Keratinocyte (primary cell): ENCODE measurements around the gene ARL3. TPM values are rescaled to one million over a fixed set of nuclear protein-coding genes. Genes with fewer than 3 reads are reported as not detected.

Source experiments
- DNase-seq: peaks from one replicate; pipeline ENCODE4 v3.0.0-alpha.2; 2011; ENCODE audit warnings: low read depth, missing footprints, low spot score
- FAIRE-seq: peaks from 2 replicates; lab custom pipeline; 2011; peaks lifted over from hg19 to GRCh38; lab: Jason Lieb, UNC
- H2AFZ ChIP-seq: 2 replicates; pipeline ENCODE4 v1.6.0; 2012; ENCODE audit warnings: low read length, control low read depth, inconsistent platforms; ENCODE audit not compliant: control insufficient read depth
- H3K27ac ChIP-seq: 2 replicates; pipeline ENCODE4 v1.5.1; 2011; ENCODE audit warnings: low read length; ENCODE audit not compliant: control insufficient read depth, insufficient read depth
- H3K27me3 ChIP-seq: 3 replicates; pipeline ENCODE4 v1.6.0; 2011; ENCODE audit warnings: low read length; ENCODE audit not compliant: control insufficient read depth, insufficient read depth; ENCODE audit errors: extremely low read depth
- H3K36me3 ChIP-seq, 2 experiments: 2 replicates in 1 of 2; 3 replicates in 1 of 2; pipeline ENCODE4 v1.5.1; 2011; ENCODE audit warnings: low read length in 2 of 2, mild to moderate bottlenecking in 1 of 2; ENCODE audit not compliant: control insufficient read depth in 2 of 2, insufficient read depth in 2 of 2; ENCODE audit errors: extremely low read depth in 1 of 2
- H3K4me1 ChIP-seq: 3 replicates; pipeline ENCODE4 v1.5.1; 2011; ENCODE audit warnings: low read length; ENCODE audit not compliant: control insufficient read depth, insufficient read depth; ENCODE audit errors: extremely low read depth
- H3K4me2 ChIP-seq: 3 replicates; pipeline ENCODE4 v1.6.0; 2011; ENCODE audit warnings: low read depth, low read length; ENCODE audit not compliant: control insufficient read depth, insufficient read depth; ENCODE audit errors: extremely low read depth
- H3K4me3 ChIP-seq, 3 experiments: fragments of 200-600 bp in 1 of 3; sonication (generic) in 1 of 3; 2 replicates in 2 of 3; 3 replicates in 1 of 3; pipeline ENCODE4 v1.5.1; 2011 to 2016; ENCODE audit warnings: low read length in 3 of 3, mild to moderate bottlenecking in 3 of 3, control low read depth in 2 of 3, inconsistent platforms in 1 of 3, low read depth in 1 of 3, mixed read lengths in 1 of 3, mixed run types in 1 of 3, moderate library complexity in 1 of 3; ENCODE audit not compliant: control insufficient read depth in 2 of 3, insufficient read depth in 2 of 3; ENCODE audit errors: extremely low read depth in 1 of 3
- H3K79me2 ChIP-seq: 2 replicates; pipeline ENCODE4 v1.6.0; 2012; ENCODE audit warnings: low read length; ENCODE audit not compliant: control insufficient read depth, insufficient read depth
- H3K9ac ChIP-seq: 3 replicates; pipeline ENCODE4 v1.6.0; 2011; ENCODE audit warnings: low read length; ENCODE audit not compliant: control insufficient read depth, insufficient read depth; ENCODE audit errors: extremely low read depth
- H3K9me1 ChIP-seq: 3 replicates; pipeline ENCODE4 v1.6.0; 2011; ENCODE audit warnings: low read length; ENCODE audit not compliant: control insufficient read depth, insufficient read depth; ENCODE audit errors: extremely low read depth
- H3K9me3 ChIP-seq: 2 replicates; pipeline ENCODE4 v1.5.1; 2012; ENCODE audit warnings: low read depth, low read length; ENCODE audit not compliant: control insufficient read depth
- H4K20me1 ChIP-seq: 3 replicates; pipeline ENCODE4 v1.6.0; 2011; ENCODE audit warnings: low read length; ENCODE audit not compliant: control insufficient read depth, insufficient read depth; ENCODE audit errors: extremely low read depth
- EZH2 ChIP-seq: IDR thresholded peaks from one replicate; pipeline ENCODE4 v1.6.1; 2012; ENCODE audit warnings: inconsistent platforms, mild to moderate bottlenecking, low read length, moderate library complexity
- dilution Hi-C: fragments of 300-500 bp; cut with MboI; formaldehyde crosslinking; loops from one replicate; pipeline ENCODE4 v1.7.0; 2020; ENCODE audit warnings: low sequenced_read_pairs; ENCODE audit not compliant: extremely low pct_ligation_motif_present
- polyA plus RNA-seq, 5 experiments: library from polyadenylated mRNA; depleted of rRNA in 3 of 5; stranded (reverse) in 3 of 5; stranded (forward) in 1 of 5; unstranded in 1 of 5; fragments of >200 nt; gene quantifications; 1 replicate in 1 of 5; 2 replicates in 3 of 5; 3 replicates in 1 of 5; pipeline versions ENCODE4 v1.2.1 to v1.2.3, GENCODE V29; 2011 to 2012; ENCODE audit warnings: missing spikeins in 2 of 5, low read depth in 1 of 5, low replicate concordance in 1 of 5
- TF ChIP-seq, protein P1 (sequence below), 3 experiments: IDR thresholded peaks in 1 of 3; conservative IDR thresholded peaks in 1 of 3; optimal IDR thresholded peaks in 1 of 3; 2 replicates in 2 of 3; 3 replicates in 1 of 3; pipeline versions ENCODE3 to v1.5.1; 2011; ENCODE audit warnings: low read length in 3 of 3, mild to moderate bottlenecking in 3 of 3, moderate library complexity in 2 of 3, control low read depth in 1 of 3, inconsistent platforms in 1 of 3; ENCODE audit not compliant: insufficient read depth in 2 of 3; ENCODE audit errors: extremely low read depth in 1 of 3

ARL3 gene
- polyA plus RNA-seq, 1 donor (not counting 4 experiments of a cell fraction or from before 2014, with no cell fraction given) = 10.7 TPM

DNA sequence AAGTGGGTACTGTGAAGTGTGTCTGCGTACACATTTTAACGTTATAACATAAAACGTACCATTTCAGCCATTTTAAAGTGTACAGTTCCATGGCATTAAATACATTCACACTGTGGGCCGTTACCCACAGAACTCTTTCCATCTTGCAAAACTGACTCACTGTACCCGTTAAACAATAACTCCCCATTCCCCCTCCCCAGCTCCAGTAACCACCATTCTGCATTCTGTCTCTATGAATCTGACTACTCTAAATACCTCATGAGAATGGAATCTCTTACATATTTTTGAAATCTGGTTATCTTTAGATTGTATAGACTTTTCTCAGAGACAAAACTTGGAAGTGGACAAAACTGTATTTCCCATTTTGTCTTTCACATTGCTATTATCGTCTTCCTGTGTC lies 9.3 kb downstream of the ARL3 start:
- Histone ChIP-seq H4K20me1 (no peaks in the 10 kb centered on the region), H3K4me2 (no peak overlapping the region), H3K9me3 (no peaks in the 10 kb centered on the region), H3K4me1 (peaks cover 2% of the 10 kb centered on the region), H3K4me3 (no peak overlapping the region), H3K9me1 (no peaks in the 10 kb centered on the region), H3K79me2 (no peaks in the 10 kb centered on the region), H3K36me3 (no peaks in the 10 kb centered on the region), H3K27me3 (no peaks in the 10 kb centered on the region), H2AFZ (no peak overlapping the region), H3K27ac (no peak overlapping the region), H3K9ac (no peak overlapping the region)
- FAIRE-seq = no peak
- dilution Hi-C loops = no loop called here
- DNase-seq = no peak
- TF ChIP-seq, protein P1, sequence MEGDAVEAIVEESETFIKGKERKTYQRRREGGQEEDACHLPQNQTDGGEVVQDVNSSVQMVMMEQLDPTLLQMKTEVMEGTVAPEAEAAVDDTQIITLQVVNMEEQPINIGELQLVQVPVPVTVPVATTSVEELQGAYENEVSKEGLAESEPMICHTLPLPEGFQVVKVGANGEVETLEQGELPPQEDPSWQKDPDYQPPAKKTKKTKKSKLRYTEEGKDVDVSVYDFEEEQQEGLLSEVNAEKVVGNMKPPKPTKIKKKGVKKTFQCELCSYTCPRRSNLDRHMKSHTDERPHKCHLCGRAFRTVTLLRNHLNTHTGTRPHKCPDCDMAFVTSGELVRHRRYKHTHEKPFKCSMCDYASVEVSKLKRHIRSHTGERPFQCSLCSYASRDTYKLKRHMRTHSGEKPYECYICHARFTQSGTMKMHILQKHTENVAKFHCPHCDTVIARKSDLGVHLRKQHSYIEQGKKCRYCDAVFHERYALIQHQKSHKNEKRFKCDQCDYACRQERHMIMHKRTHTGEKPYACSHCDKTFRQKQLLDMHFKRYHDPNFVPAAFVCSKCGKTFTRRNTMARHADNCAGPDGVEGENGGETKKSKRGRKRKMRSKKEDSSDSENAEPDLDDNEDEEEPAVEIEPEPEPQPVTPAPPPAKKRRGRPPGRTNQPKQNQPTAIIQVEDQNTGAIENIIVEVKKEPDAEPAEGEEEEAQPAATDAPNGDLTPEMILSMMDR (optimal IDR thresholded peaks at IDR 0.05 in 1 of 3, IDR thresholded peaks at IDR 0.05 in 1 of 3, conservative IDR thresholded peaks at IDR 0.05 in 1 of 3; ENCODE audit: extremely low read depth in 1 of 3, insufficient read depth in 2 of 3, low read length in 3 of 3) = no peak
- TF ChIP-seq EZH2 = no peak

DNA sequence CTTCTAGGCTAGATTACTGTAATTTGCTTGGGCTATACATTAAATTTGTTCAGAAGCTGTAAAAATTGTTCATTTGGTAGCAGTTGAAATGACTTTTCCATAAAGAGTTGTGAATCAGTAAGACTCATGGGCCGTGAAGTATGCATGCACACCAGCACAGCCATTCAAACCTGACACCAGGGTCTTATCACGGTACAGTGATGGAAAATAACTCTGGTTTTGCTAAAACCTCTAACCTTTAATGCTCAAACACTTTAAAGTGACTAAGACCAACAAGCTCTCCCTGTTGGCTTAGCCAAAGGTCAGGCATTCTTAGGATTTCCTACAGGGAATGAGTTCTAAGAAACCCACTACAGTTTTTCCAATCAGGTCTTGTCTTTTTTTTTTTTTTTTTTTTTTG lies 11.5 kb downstream of the ARL3 start:
- Histone ChIP-seq H3K4me2 (no peak overlapping the region), H4K20me1 (no peaks in the 10 kb centered on the region), H3K79me2 (no peaks in the 10 kb centered on the region), H2AFZ (no peak overlapping the region), H3K9me1 (no peaks in the 10 kb centered on the region), H3K27ac (no peak overlapping the region), H3K27me3 (no peaks in the 10 kb centered on the region), H3K9me3 (no peaks in the 10 kb centered on the region), H3K4me3 (no peak overlapping the region), H3K4me1 (peaks cover 3% of the 10 kb centered on the region), H3K9ac (no peak overlapping the region), H3K36me3 (peaks cover 0 to 1% of the 10 kb centered on the region in 2 experiments)
- DNase-seq (no peak), FAIRE-seq (no peak)
- dilution Hi-C loops = no loop called here
- TF ChIP-seq, protein P1 (optimal IDR thresholded peaks at IDR 0.05 in 1 of 3, IDR thresholded peaks at IDR 0.05 in 1 of 3, conservative IDR thresholded peaks at IDR 0.05 in 1 of 3; ENCODE audit: extremely low read depth in 1 of 3, insufficient read depth in 2 of 3, low read length in 3 of 3) = no peak
- TF ChIP-seq EZH2 = no peak
